Testis (tissue), 2 donors: ENCODE data around the gene HDAC9.

Experiments
- CTCF ChIP-seq, 3 experiments: fragments of 450-650 bp in 2 of 3; fragments of 200-600 bp in 1 of 3; sonication (generic) in 1 of 3; IDR thresholded peaks; one replicate each; pipeline ENCODE4 v1.5.1; 2016 to 2019; ENCODE audit warnings: antibody characterized with exemption in 3 of 3, mild to moderate bottlenecking in 2 of 3, moderate library complexity in 1 of 3
- POLR2A ChIP-seq: fragments of 450-650 bp; IDR thresholded peaks from one replicate; pipeline ENCODE4 v1.6.1; 2017; ENCODE audit warnings: antibody characterized with exemption, mild to moderate bottlenecking, moderate library complexity

- TF ChIP-seq CTCF (IDR thresholded peaks at IDR 0.05) (no peak), POLR2A (no peak)
These were observed 445.7 kb downstream of the HDAC9 start for GRCh38 chr7:18941207-18941606.
